ENCODE results near the gene FTO. TPM values are rescaled to one million over a fixed set of nuclear protein-coding genes. Genes with fewer than 3 reads are reported as not detected.
A peak's percentile ranks its signal among the peaks of the same experiment; 100 is the strongest.

FTO gene
- total RNA-seq, 1 donor from 2014 or later: 98.6 TPM

- intact Hi-C loops (cut with DNase I): no loop called here
- ATAC-seq (peak; percentile 72 to 86), DNase-seq (no peak)
- Histone ChIP-seq H3K36me3 (peaks cover 18% of the 10 kb centered on the region), H3K4me3 (no peak overlapping the region), H3K9me3 (no peaks in the 10 kb centered on the region), H3K27me3 (ENCODE audit: low read depth) (no peaks in the 10 kb centered on the region), H3K27ac (no peak overlapping the region), H3K4me1 (peaks cover 12% of the 10 kb centered on the region)
- TF ChIP-seq CTCF (IDR thresholded peaks at IDR 0.05): peak; percentile 73
Measured at GRCh38 chr16:53892155-53892554, 188.2 kb downstream of the FTO start.

DNA sequence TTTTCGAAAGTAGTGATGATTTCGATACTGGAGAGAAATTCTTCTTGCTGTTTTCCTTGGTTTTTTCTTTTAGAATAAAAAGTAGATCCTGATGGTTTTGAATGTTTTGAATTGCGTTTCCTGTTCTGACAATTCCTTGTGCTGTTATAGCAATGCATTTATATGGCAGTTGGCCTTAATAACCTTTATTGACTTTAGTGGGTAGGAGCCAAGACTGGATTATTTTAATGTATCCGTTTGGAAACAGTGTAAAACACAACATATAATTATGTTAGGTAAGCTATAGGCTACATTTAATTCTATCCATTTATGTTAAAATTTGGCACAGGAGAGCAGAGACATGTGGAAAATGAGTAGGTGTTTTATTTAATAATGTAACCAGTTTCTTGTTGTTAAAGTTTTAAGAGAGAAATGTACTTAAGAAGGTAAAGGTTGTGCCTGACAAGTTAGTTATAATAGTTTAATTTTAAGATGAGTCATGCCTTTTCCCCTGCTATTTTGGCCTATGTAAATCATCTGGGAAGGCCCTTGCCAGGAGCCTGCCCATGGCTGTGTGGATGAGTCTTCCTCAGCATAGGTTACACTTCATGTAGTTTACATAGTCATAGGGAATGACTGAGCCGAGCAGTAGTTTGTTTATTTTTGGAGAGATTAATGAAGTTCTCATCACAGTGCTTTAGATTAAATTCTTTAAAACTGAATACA, 189.9 kb downstream of the FTO start:
- no peak overlapping the region for H3K27ac ChIP-seq
- peaks cover 18% of the 10 kb centered on the region for H3K4me1 ChIP-seq
- intact Hi-C loops (cut with DNase I): no loop called here
- H3K36me3 ChIP-seq: peaks cover 11% of the 10 kb centered on the region
- TF ChIP-seq CTCF (IDR thresholded peaks at IDR 0.05): no peak
- H3K9me3 ChIP-seq: no peaks in the 10 kb centered on the region
- ATAC-seq (peak in 1 of 2 donors; percentile 85), DNase-seq (no peak)
- no peaks in the 10 kb centered on the region for H3K27me3 ChIP-seq (ENCODE audit: low read depth)
- H3K4me3 ChIP-seq: no peak overlapping the region

- no peaks in the 10 kb centered on the region for H3K27me3 ChIP-seq (ENCODE audit: low read depth)
- peaks cover 23% of the 10 kb centered on the region for H3K4me1 ChIP-seq
- intact Hi-C loops (cut with DNase I): no loop called here
- ATAC-seq (no peak), DNase-seq (no peak)
- no peak overlapping the region for H3K4me3 ChIP-seq
- peaks cover 3% of the 10 kb centered on the region for H3K36me3 ChIP-seq
- TF ChIP-seq CTCF (IDR thresholded peaks at IDR 0.05): no peak
- H3K9me3 ChIP-seq: no peaks in the 10 kb centered on the region
- H3K27ac ChIP-seq: no peak overlapping the region
Measured at GRCh38 chr16:53894686-53895085, 190.7 kb downstream of the FTO start.

GRCh38 chr16:53895433-53895832, 191.5 kb downstream of the FTO start:
- no peak for ATAC-seq
- no peak for DNase-seq
- TF ChIP-seq CTCF (IDR thresholded peaks at IDR 0.05): no peak
- Histone ChIP-seq H3K36me3 (no peaks in the 10 kb centered on the region), H3K27ac (no peak overlapping the region), H3K4me3 (no peak overlapping the region), H3K27me3 (ENCODE audit: low read depth) (no peaks in the 10 kb centered on the region), H3K9me3 (no peaks in the 10 kb centered on the region), H3K4me1 (peaks cover 26% of the 10 kb centered on the region)
- intact Hi-C loops (cut with DNase I): no loop called here

GRCh38 chr16:53895851-53896250, 191.9 kb downstream of the FTO start:
- Histone ChIP-seq H3K4me3 (no peak overlapping the region), H3K9me3 (no peaks in the 10 kb centered on the region), H3K4me1 (peaks cover 26% of the 10 kb centered on the region), H3K27ac (no peak overlapping the region), H3K27me3 (ENCODE audit: low read depth) (no peaks in the 10 kb centered on the region), H3K36me3 (no peaks in the 10 kb centered on the region)
- TF ChIP-seq CTCF (IDR thresholded peaks at IDR 0.05): no peak
- ATAC-seq: no peak
- intact Hi-C loops (cut with DNase I): no loop called here
- no peak for DNase-seq

Measured in lower lobe of right lung (tissue), 2 donors.